SJSA1 (cell line): ENCODE measurements around the gene EDC3. TPM values are rescaled to one million over a fixed set of nuclear protein-coding genes. Genes with fewer than 3 reads are reported as not detected.
"Not testable (repeated sequence)": the region's sequence is repeated elsewhere in the genome, so short reads cannot be mapped to it uniquely, and the experiment has no call there.

ENCODE experiments used
- DNase-seq, 2 experiments: peaks; one replicate each; pipeline ENCODE4 v3.0.0-alpha.2; 2015 to 2020; ENCODE audit warnings: low spot score in 2 of 2, low read depth in 1 of 2
- H3K27ac ChIP-seq: fragments of 250-450 bp; sonication (Bioruptor Pico); 2 replicates; pipeline ENCODE4 v1.5.1; 2020; ENCODE audit warnings: mild to moderate bottlenecking, moderate library complexity
- H3K27me3 ChIP-seq: fragments of 250-450 bp; sonication (Bioruptor Pico); replicated peaks from 2 replicates; pipeline ENCODE4 v1.5.1; 2020; ENCODE audit warnings: mild to moderate bottlenecking, moderate library complexity
- H3K36me3 ChIP-seq: fragments of 250-450 bp; sonication (Bioruptor Pico); 2 replicates; pipeline ENCODE4 v1.5.1; 2020; ENCODE audit warnings: mild to moderate bottlenecking
- H3K4me1 ChIP-seq: fragments of 250-450 bp; sonication (Bioruptor Pico); replicated peaks from 2 replicates; pipeline ENCODE4 v1.6.1; 2021; ENCODE audit warnings: mild to moderate bottlenecking
- H3K4me3 ChIP-seq: fragments of 250-450 bp; sonication (Bioruptor Pico); 2 replicates; pipeline ENCODE4 v1.5.1; 2020; ENCODE audit warnings: mild to moderate bottlenecking
- H3K9me3 ChIP-seq: fragments of 250-450 bp; sonication (Bioruptor Pico); replicated peaks from 2 replicates; pipeline ENCODE4 v1.5.1; 2020; ENCODE audit warnings: mild to moderate bottlenecking
- total RNA-seq: library from RNA; depleted of rRNA; stranded (reverse); fragments of >200 nt; shearing (Covaris generic); gene quantifications from 2 replicates; pipeline ENCODE4 v1.2.3, GENCODE V29; 2014

Gene EDC3
- total RNA-seq, 1 experiment from 2014 or later: 7.6 TPM

DNA sequence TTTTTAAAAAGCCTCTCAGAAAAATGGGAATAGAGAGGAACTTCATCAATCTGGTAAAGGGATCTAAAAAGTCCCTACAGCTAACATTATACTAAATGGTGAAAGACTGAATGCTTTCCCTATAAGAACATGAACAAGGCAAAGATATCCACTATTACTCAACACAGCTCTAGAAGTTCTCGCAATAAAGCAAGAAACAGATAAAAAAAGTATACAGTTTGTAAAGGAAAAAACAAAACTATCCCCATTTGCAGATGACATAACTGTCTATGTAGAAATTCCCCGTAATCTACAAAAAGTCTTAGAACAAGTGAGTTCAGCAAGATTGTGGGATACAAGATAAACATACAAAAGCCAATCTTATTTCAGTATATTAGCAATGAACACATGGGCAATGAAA lies 15.4 kb downstream of the EDC3 start:
- no peaks in the 10 kb centered on the region for H3K27me3 ChIP-seq
- DNase-seq: no peak
- no peak overlapping the region for H3K4me3 ChIP-seq
- H3K9me3 ChIP-seq: 0 out of 2 replicates have a peak, but pooled peaks cover 4% of the 10 kb centered on the region
- H3K27ac ChIP-seq: no peak overlapping the region
- H3K4me1 ChIP-seq: peaks cover 3% of the 10 kb centered on the region; the same call in 1 of the 2 replicates
- H3K36me3 ChIP-seq: peaks cover 6% of the 10 kb centered on the region

DNA sequence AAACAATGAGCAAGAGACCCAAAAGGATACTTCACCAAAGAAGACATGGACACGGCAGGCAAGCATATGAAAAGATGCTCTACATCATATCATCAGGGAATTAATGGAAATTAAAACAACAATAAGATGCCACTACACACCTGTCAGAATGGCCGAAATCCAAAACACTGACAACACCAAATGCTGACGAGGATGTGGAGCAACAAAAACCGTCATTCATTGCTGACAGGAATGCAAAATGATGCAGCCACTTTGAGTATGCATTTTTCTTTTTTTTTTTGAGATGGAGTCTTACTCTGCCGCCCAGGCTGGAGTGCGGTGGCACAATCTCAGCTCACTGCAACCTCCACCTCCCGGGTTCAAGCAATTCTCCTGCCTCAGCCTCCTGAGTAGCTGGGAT lies 19.0 kb downstream of the EDC3 start:
- H3K27ac ChIP-seq: no peak overlapping the region
- no peaks in the 10 kb centered on the region for H3K4me1 ChIP-seq
- H3K27me3 ChIP-seq: no peaks in the 10 kb centered on the region
- H3K4me3 ChIP-seq: no peak overlapping the region
- peaks cover 21% of the 10 kb centered on the region for H3K36me3 ChIP-seq
- no peak for DNase-seq
- no peaks in the 10 kb centered on the region for H3K9me3 ChIP-seq

DNA sequence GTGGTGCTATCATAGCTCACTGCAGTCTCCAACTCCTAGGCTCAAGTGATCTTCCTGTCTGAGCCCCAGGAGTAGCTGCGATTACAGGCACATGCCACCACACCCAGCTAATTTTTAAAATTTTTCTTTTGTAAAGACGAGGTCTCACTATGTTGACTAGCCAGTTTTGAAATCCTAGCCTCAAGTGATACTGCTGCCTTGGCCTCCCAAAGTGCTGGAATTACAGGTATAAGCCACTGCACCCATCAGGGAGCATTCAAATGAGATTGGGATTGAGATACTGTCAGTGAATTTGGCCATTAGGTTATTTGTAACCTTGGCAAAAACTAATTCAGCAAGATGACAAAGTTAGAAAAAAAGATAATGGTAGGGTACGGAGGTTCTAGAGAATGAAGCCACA lies 21.7 kb downstream of the EDC3 start:
- no peak for DNase-seq
- H3K27me3 ChIP-seq: no peaks in the 10 kb centered on the region
- no peak overlapping the region for H3K4me3 ChIP-seq
- H3K36me3 ChIP-seq: peaks cover 38% of the 10 kb centered on the region
- no peak overlapping the region for H3K27ac ChIP-seq
- H3K4me1 ChIP-seq: no peaks in the 10 kb centered on the region
- H3K9me3 ChIP-seq: no peaks in the 10 kb centered on the region

DNA sequence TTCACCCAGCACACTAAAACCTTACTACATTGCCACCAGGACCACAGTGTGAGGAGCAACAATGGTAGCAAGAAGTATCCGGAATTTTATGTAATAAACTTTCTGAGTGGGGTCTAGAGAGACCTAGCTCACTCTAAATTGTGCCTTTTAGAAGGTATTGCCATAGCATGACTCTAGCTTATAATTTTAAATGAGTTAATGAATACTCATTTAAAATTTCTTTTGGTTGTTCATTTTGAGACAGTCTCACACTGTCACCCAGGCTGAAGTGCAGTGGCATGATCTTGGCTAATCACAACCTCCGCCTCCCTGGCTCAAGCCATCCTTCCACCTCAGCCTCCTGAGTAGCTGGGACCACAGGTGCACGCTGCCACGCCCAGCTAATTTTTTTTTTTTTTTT lies 26.2 kb downstream of the EDC3 start:
- Histone ChIP-seq H3K27ac (no peak overlapping the region), H3K27me3 (no peaks in the 10 kb centered on the region), H3K4me1 (0 out of 2 replicates have a peak, but pooled peaks cover 3% of the 10 kb centered on the region), H3K4me3 (no peak overlapping the region), H3K36me3 (peaks cover 45% of the 10 kb centered on the region), H3K9me3 (no peaks in the 10 kb centered on the region)
- DNase-seq: no peak

DNA sequence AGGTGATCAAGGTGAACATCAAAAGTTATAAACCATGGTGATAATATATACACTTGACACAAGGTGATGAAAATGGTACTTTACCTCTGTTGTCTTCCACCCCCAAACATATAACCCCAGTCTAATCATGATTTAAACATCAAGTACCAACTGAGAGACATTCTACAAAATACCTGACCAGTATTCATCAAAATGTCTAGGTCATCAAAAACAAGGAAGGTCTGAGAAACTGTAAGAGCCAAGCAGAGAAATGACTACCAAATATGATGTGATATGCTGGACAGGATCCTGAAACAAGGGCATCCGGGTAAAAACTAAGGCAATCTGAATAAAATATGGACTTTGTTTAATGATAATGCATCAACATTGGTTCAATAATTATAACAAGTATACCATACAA lies 27.8 kb downstream of the EDC3 start:
- Histone ChIP-seq H3K27ac (no peak overlapping the region), H3K4me3 (no peak overlapping the region), H3K36me3 (peaks cover 34% of the 10 kb centered on the region), H3K27me3 (no peaks in the 10 kb centered on the region), H3K9me3 (no peaks in the 10 kb centered on the region), H3K4me1 (0 out of 2 replicates have a peak, but pooled peaks cover 3% of the 10 kb centered on the region)
- DNase-seq: no peak

DNA sequence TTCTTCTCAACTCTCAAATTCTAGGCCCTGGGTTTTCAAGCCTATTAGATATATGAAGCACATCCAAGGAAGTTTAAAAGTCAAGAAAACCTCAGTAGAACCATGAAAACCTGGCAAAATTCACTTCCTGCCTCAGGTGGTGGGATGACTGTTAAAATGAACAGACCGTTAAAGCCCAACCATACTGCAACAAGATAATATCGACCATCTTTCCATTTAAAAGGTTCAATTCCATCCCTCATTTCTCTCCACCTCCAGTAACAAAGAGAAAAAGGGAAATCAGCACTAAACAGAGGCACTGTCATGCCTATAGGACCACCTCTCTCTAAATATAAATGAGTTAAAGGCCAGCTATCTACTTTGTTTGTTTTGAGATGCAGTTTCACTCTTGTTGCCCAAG lies 31.2 kb downstream of the EDC3 start:
- no peak overlapping the region for H3K27ac ChIP-seq
- no peaks in the 10 kb centered on the region for H3K27me3 ChIP-seq
- H3K4me3 ChIP-seq: no peak overlapping the region
- 0 out of 2 replicates have a peak, but pooled peaks cover 3% of the 10 kb centered on the region for H3K4me1 ChIP-seq
- H3K9me3 ChIP-seq: no peaks in the 10 kb centered on the region
- peaks cover 13% of the 10 kb centered on the region for H3K36me3 ChIP-seq
- DNase-seq: no peak

DNA sequence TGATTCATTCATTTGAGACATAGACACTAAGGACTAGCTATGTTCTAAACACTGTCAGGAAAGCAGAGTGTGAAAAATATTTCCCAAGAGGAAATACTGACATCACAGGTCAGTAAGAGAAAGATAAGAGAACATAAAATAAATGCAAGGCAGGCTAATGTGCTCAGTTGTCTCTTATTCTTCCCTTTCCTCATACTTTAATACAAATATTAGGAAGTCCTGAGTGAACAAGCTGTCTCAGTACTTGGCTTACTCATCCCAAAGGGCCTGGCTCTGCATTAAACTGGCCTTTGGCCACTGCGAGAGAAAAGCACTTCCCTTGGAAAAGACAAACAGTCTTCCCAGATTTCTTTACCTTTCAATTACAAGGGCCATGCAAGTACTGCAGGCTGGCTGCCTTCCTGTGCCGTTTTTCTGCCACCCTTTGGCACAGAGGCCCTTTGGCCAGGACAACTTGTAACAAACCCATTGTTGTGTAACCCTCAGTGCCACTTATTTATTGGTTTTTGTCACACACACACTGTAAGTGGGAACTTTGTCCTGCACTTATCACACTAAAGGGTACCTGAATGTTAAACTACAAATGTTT lies 31.7 kb downstream of the EDC3 start:
- H3K27me3 ChIP-seq: no peaks in the 10 kb centered on the region
- H3K27ac ChIP-seq: no peak overlapping the region
- no peak overlapping the region for H3K4me3 ChIP-seq
- H3K9me3 ChIP-seq: no peaks in the 10 kb centered on the region
- no peak for DNase-seq
- peaks cover 11% of the 10 kb centered on the region for H3K36me3 ChIP-seq
- 0 out of 2 replicates have a peak, but pooled peaks cover 3% of the 10 kb centered on the region for H3K4me1 ChIP-seq

DNA sequence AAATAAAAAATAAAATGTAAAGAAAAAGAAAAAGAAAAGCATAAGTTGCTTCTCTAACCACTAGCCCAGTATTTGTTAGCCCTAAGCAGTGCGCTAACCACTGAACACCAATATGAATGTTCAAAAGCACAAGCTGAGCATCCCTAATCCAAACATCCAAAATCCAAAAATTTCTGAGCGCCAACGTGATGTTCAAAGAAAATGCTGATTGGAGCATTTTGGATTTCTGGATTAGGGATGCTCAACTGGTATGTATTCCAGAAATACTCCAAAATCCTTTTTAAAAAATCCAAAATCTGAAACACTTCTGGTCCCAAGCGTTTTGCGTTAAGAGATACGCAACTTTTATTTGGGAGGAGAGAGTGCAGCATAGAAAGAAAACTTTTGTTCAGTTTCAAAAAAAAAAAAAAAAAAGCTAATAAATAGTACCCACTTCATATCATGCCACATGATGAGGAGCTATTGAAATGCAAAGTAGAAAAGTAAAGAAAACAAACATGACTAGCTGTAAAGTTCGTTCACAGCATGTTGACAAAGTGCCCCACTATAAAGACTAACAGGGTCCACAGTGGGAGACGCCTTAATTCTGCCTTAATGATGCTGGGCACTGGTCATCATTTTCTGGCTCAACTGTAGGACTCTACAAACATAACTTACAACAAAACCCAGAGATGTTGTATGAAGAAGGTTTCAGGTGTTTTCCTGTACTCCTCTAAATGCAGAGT lies 32.4 kb downstream of the EDC3 start:
- H3K27me3 ChIP-seq: no peaks in the 10 kb centered on the region
- no peaks in the 10 kb centered on the region for H3K9me3 ChIP-seq
- H3K27ac ChIP-seq: no peak overlapping the region
- 0 out of 2 replicates have a peak, but pooled peaks cover 3% of the 10 kb centered on the region for H3K4me1 ChIP-seq
- H3K4me3 ChIP-seq: no peak overlapping the region
- DNase-seq: no peak
- peaks cover 11% of the 10 kb centered on the region for H3K36me3 ChIP-seq

DNA sequence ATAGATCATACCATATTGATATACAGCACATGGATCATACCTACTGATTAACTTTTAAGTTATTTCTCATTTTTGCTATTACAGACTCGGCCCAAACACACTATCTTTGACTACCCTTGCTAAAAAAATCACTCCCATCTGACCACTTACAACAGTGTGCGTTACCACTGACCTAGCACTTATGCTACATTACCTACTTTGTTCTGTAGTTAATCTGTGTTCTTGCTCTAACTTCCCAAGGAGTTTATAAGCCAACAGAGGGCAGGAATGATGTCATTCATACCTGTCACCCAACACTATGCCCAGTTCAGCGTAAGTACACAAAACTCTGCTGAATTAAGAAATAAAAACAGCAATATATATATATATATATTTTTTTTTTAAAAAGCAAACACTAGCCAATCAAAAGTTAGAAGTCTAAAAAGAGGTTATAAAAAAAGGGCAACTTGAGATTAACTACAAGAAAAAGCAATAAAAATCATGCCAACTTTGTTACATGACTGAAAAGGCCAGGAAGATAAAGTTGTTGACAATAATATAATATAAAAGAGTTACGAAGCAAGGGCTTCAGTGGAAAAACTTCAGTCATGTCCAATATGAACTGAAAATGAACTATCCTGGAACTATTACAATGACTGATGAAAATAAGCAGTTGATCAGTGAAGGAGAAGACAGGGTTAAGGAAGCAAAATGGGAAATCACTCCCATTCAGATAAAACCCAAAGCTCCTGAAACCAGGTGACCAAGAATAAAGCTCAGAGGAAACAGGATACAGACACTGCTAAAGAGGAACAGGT lies 33.6 kb downstream of the EDC3 start:
- H3K27me3 ChIP-seq: no peaks in the 10 kb centered on the region
- H3K4me1 ChIP-seq: 0 out of 2 replicates have a peak, but pooled peaks cover 4% of the 10 kb centered on the region
- H3K4me3 ChIP-seq: no peak overlapping the region
- peaks cover 5% of the 10 kb centered on the region; the same call in 1 of the 2 replicates for H3K36me3 ChIP-seq
- H3K27ac ChIP-seq: no peak overlapping the region
- no peaks in the 10 kb centered on the region for H3K9me3 ChIP-seq
- DNase-seq: no peak

DNA sequence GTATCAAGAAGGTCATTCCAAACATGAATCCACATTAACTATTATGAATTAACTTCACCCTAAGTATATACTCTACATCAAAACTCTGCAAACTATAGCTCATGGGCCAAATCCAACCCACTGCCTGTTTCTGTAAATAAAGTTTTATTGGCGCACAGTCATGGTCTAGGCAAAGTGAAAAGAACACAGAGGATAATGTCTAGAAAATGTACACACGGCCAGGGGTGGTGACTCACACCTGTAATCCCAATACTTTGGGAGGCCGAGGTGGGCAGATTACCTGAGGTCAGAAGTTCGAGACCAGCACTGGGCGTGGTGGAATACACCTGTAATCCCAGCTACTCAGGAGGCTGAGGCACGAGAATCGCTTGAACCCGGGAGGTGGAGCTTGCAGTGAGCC lies 34.5 kb downstream of the EDC3 start:
- not testable (repeated sequence) for H3K9me3 ChIP-seq, H3K36me3 ChIP-seq, H3K4me3 ChIP-seq, H3K27ac ChIP-seq, H3K4me1 ChIP-seq, H3K27me3 ChIP-seq, DNase-seq

DNA sequence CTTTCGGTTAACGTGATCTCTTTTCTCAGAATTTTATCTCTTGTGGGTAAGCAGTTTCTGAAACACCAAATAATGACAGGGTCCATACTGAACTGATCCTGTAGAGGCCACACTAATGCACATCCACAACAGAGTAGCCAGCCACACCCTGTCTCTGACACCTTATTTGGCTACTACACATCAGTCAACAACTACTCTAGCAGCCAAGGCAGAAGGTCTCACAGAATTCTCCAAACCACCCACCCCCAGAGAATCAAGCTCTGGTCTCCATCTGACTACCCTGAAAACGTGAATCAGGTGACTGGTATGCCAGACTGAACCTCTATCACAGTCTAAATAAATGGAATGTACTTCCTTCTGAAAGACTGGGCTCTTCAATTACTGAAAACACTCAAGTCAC lies 38.0 kb downstream of the EDC3 start:
- Histone ChIP-seq H3K4me1 (peaks cover 15% of the 10 kb centered on the region), H3K36me3 (peaks cover 13% of the 10 kb centered on the region), H3K4me3 (no peak overlapping the region), H3K9me3 (no peaks in the 10 kb centered on the region), H3K27me3 (no peaks in the 10 kb centered on the region), H3K27ac (no peak overlapping the region)
- DNase-seq: no peak

DNA sequence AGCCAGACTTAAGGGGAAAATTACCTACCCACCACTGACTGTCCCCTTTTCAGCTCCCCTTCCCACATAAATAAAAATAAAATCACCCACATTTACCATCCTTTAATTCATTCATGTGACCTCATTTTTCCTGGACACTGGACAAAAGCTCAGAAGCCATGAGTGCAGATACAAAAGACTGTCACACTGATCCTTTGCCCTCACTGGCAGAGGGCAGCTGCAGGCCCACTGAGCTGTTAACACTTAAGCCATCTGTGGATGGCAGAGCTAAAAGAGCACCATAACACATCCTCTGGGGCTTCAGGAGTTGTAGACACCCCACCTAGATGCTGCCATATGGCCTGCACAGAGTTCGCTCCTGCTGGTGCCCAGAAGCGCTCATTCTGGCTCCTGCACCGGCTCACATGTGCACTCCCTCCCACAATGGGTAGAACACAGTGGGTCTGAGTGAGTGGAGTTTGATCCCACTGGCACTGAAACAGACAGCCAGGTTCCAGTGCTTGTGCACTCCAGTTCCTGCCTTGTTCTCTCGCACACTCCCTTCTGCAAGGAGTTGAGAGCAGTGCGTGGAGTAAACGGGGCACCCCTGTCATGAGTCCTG lies 38.8 kb downstream of the EDC3 start:
- H3K27me3 ChIP-seq: no peaks in the 10 kb centered on the region
- DNase-seq: no peak
- H3K36me3 ChIP-seq: peaks cover 17% of the 10 kb centered on the region
- no peak overlapping the region for H3K4me3 ChIP-seq
- H3K4me1 ChIP-seq: peaks cover 18% of the 10 kb centered on the region
- no peak overlapping the region for H3K27ac ChIP-seq
- H3K9me3 ChIP-seq: no peaks in the 10 kb centered on the region

DNA sequence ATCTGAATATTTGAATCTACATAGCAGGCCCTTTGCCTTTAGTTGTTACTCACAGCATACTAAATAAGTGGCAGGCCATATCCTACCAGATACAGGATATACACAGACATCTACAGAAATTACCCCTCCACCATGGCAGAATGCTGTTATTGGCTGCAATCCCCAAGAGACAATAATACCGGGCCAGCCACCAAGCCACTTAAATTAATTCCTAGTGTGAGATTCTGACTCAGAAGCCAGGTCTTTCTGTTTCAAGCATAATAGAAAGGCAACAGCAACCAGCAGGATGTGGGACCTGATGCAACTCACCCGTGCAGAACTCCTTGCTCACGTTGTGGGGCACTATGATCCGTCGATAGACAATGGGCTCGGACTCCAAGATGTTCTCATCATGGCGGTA lies 40.4 kb downstream of the EDC3 start:
- Histone ChIP-seq H3K36me3 (peaks cover 26% of the 10 kb centered on the region), H3K4me1 (peaks cover 18% of the 10 kb centered on the region), H3K27me3 (no peaks in the 10 kb centered on the region), H3K4me3 (no peak overlapping the region), H3K9me3 (no peaks in the 10 kb centered on the region), H3K27ac (no peak overlapping the region)
- DNase-seq: no peak
